Right ventricle myocardium superior (tissue), 1 donor: ENCODE results near the gene DNAAF8. TPM values are rescaled to one million over a fixed set of nuclear protein-coding genes. Genes with fewer than 3 reads are reported as not detected.

Experiments
- ATAC-seq: fragments of 200-7000 bp; cut with Tn5 transposase; one replicate; pipeline ENCODE4 v1.9.1; 2020; ENCODE audit warnings: mild to moderate bottlenecking; ENCODE audit not compliant: poor library complexity
- DNase-seq: peaks from one replicate; pipeline ENCODE4 v3.0.0-alpha.2; 2020
- intact Hi-C: fragments of 100-400 bp; cut with DNase I; formaldehyde crosslinking; loops from one replicate; pipeline ENCODE4 v1.11.2; 2022
- total RNA-seq: library from RNA; stranded (reverse); fragmentation: NEBNext Ultra II Directional; extraction: Animal tissue kit (Norgen Biotek cat#: 25700); gene quantifications from one replicate; pipeline ENCODE4 v1.2.1, GENCODE V29; 2021
- donor health status: DM: no; HTN: yes; CAD: no; lungs with severe emphysema.

DNAAF8 gene
- total RNA-seq, 1 donor from 2014 or later = 1.2 TPM

DNA sequence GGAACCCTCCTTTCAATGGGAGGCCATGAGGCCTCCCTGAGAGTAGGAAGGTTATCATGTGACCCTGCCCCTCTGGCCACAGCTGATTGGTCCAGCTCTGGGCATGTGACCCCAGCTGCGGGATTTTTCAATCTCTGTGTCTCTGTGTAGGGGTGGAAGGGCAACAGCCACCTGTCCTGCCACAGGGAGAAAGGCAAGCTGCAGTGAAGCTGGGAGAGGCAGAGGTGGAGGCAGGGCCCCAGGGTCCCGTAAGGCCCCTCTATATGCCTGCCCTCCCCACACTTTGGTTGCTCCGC lies 10.9 kb downstream of the DNAAF8 start:
- DNase-seq (no peak), ATAC-seq (no peak)
- intact Hi-C loops = no loop called here

DNA sequence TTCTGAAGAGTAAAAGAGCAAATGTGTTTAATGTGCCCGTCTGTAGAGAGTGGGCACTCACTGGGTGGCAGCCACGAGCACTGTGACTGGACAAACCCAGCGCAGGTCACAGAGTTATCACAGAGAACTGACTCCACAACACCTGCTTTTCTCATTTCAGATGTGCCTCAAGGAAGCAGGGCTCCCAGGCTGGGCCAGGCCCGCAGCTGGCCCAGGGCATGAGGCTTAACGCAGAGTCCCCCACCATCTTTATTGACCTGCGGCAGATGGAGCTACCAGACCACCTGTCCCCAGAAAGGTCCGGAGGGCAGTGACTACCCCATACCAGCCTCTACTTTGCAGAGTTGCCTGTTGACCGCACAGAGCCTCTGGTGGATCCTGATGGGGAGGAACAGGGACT lies 11.9 kb downstream of the DNAAF8 start:
- DNase-seq (no peak), ATAC-seq (no peak)
- intact Hi-C loops = no loop called here

GRCh38 chr16:4746991-4747574 lies 12.7 kb downstream of the DNAAF8 start:
- DNase-seq (no peak), ATAC-seq (peak; percentile 11)
- intact Hi-C loops = no loop called here

- DNase-seq = no peak
- intact Hi-C loops = no loop called here
- no peak for ATAC-seq
These were observed 13.8 kb downstream of the DNAAF8 start for GRCh38 chr16:4747906-4748681.

GRCh38 chr16:4748682-4749411 lies 14.5 kb downstream of the DNAAF8 start:
- DNase-seq = no peak
- no peak for ATAC-seq
- intact Hi-C loops = no loop called here

GRCh38 chr16:4749700-4750257 lies 15.4 kb downstream of the DNAAF8 start:
- intact Hi-C loops = no loop called here
- ATAC-seq (no peak), DNase-seq (no peak)

- DNase-seq (no peak), ATAC-seq (no peak)
- intact Hi-C loops = no loop called here
These were observed 16.6 kb downstream of the DNAAF8 start for GRCh38 chr16:4750896-4751295.

DNA sequence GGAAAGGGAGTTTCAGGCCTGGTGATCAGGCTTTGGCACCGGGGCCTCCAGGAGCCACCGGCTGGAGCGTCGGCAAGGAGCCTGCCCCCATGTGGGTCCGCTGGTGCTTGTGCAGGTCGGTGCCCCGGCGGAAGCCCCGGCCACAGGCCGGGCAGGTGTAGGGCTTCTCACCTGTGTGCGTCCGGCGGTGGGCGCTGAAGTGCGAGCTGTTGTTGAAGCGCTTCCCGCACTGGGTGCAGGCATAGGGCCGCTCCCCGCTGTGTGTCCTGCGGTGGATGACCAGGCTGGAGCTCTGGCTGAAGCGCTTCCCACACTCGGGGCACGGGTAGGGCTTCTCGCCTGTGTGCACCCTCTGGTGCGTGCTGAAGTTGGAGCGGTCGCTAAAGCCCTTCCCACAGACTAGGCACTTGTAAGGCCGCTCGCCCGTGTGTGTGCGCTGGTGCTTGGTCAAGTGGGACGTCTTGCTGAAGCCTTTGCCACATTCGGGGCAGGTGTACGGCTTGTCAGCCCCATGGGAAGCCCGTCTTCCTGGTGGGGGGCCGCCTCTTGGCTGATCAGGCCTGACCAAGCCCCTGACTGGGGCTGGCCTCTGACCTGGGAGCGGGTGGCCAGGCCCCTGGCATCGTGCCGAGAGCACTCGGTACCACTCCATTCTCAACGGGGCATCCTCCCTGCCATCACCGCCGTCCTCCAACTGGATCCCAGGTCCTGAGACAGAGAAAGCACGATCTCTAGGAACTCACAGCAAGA lies 18.2 kb downstream of the DNAAF8 start:
- ATAC-seq (no peak), DNase-seq (no peak)
- intact Hi-C loops = no loop called here

DNA sequence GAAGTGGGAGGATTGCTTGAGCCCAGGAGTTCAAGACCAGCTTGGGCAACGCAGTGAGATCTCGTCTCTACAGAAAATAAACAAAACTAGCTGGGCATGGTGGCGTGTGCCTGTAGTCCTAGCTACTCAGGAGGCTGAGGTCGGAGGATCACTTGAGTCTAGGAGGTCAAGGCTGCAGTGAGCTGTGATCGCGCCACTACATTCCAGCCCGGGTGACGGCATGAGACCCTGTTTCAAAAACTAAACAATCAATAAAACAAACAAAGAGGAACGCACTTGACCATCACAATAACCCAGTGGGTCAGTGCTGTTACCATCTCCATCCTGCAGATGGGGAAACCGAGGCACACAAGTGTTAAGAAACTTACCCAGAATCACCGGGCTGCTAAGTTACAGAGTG lies 18.9 kb downstream of the DNAAF8 start:
- no peak for ATAC-seq
- no peak for DNase-seq
- intact Hi-C loops = no loop called here

- intact Hi-C loops = no loop called here
- ATAC-seq = no peak
- no peak for DNase-seq
These were observed 20.5 kb downstream of the DNAAF8 start for GRCh38 chr16:4754865-4755264.

DNA sequence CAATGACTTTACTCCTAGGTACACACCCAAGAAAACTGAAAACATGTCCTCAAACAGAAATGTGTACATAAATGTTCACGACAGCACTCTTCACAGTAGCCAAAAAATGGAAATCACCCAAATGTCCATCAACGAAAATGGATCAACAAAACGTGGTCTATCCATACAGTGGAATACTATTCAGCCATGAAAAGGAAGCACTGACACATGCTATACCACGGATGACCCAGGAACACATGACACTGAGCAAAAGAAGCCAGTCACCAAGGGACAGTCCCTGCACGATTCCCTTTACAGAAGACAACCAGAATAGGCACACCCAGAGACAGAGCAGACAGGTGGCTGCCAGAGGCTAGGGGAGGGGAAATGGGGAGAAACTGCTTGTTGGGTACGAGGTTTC lies 21.4 kb downstream of the DNAAF8 start:
- ATAC-seq = no peak
- DNase-seq = no peak
- intact Hi-C loops = no loop called here

DNA sequence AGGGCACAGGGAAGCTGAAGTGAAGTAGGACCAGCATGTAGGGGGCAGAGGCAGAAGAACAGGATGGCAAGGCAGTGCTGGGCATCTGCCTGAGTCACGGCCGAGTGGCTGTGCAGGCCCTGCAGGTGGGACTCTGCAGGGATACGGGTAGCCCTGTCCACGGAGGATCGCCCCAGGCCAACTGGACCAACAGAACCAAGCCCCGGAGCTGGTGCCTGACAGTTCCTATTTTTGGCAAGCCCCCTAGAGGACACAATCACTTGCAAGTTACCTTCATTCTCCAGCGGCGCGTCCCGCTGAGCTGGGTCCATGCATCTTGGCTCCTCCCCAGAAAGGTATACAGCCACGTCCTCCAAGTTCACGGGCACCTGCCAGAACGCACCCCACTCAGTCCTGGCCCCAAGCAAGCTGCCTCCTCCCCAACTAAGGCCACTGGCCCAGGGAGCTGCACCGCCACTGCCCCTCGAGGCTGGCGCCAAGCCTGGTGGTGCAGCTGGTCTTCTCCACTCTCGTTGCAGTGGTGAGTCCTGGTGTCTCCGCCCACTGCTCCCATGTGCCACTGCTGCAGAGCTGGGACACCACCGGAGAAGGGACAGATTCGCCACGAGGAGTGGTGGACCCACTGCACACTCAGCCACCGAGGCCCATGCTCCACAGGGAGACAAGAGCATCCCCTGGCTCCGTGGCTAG lies 26.0 kb downstream of the DNAAF8 start:
- no peak for ATAC-seq
- intact Hi-C loops = no loop called here
- DNase-seq = no peak

DNA sequence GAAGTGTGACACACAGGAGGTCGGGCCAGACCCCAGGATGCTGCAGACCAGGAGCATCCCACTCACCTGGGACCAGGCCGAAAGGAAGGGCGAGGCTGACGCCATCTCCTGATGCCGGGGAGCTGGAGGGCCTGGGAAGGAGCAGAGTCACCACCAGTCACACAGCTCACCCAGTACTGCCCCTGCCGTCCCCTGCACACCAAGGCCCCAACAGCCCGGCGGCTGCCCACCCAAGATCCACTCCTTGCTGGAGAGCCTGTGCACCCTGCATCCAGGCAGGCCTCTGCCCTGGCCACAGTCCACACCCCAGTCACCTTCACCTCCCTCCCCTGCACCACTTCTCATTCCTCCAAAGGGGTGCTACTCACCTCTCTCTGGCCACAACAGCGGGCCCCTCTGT lies 27.9 kb downstream of the DNAAF8 start:
- intact Hi-C loops = no loop called here
- no peak for DNase-seq
- ATAC-seq = no peak

DNA sequence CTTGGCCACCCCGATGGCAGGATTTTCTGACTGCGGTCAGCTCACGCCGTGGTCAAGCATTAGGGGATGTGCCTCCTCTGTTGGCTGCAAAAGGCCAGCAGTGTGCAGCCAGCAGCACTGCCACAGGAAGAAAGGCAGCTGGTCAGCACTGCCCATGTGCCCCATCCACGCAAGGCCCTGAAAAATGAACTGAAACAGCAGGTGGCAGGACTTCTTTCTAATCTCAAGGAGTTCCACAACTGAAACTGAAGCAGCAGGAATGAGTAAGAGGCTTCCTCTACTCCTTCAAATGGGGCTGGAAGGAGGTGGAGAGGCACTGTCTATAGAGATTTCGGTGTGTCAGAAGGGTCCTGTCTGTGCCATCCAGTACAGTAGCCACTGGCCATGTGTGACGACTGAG lies 29.5 kb downstream of the DNAAF8 start:
- DNase-seq (no peak), ATAC-seq (no peak)
- intact Hi-C loops = no loop called here

DNA sequence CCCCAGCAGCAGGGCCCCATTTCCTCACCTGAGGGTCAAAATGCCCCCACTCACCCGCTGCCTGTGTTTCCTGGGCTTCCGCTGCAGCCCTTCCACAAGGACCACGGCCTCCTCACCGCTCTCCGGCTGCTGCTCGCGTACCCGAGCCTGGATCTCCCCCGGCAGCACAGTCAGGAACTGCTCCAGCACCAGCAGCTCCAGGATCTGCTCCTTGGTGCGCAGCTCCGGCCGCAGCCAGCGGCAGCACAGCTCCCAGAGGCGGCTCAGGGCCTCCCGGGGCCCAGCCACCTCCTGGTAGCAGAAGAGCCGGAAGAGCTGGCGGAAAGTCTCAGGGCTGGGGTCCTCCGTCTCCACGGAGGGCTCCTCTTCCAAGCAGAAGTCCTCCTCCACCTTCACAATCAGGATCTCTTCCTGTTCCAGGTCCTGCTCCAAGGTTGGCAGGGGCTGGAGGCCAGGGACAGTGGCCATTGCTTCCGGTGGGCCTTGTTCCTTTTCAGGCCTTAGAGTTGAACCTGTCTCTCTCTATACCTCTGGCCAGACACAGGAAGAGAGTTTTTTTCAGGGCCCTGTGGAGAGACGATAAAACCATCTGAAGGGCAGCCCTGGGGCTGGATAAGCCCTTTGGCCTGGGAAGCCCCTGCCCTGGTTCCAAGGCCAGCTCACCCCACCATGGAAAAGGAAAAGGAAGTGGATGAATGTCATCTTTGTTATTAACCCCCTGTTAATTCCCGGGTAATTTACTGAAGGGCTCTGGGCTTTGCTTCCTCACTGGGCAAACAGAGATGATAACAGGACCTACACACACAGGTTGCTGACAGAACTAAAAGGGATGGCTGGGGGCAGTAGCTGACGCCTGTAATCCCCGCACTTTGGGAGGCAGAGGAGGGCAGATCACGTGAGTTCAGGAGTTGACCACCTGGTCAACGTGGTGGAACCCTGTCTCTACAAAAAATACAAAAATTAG lies 31.5 kb downstream of the DNAAF8 start:
- ATAC-seq (no peak), DNase-seq (no peak)
- intact Hi-C loops = no loop called here

DNA sequence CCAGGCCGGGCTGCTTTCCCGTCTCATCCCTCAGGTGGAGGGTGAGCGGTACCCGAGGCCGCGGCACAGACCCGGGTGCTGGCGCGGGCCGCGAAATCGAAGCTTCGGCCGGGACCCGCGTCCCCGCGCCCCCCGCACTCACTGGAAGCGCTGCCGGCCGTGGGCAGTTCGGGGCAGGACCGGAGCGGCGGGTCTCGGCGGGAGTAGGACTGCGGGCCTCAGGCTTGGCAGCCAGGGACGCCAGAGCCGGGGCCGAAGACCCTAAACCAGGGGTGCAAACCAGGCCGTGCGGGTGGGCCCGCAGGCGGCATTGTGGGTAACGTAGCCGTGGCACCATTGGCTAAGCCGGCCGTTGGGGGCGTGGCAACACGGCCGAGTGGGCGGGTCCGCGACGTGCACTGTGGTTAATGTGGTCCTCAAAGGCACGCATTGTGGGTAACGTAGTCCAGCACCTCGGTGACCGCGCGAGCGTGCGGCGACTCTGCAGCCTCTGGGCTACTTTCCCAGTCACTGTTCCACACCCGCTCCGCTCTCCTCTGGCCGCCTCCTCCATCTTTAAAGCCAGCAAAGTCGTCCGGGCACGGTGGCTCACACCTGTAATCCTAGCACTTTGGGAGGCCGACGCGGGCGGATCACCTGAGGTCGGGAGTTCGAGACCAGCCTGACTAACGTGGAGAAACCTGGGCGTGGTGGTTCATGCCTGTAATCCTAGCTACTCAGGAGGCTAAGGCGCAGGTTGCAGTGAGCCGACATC lies 32.7 kb downstream of the DNAAF8 start, which contains the start of gene ZNF500:
ZNF500 (minus strand) TSS at position 288 of the 754 bp plus-strand sequence. CDS start 1,184 bp downstream, outside the sequence.
- ATAC-seq = peak; percentile 96
- intact Hi-C loops = no loop called here
- DNase-seq = peak; percentile 100
